ENCODE measurements around the gene SDK1. TPM values are rescaled to one million over a fixed set of nuclear protein-coding genes. Genes with fewer than 3 reads are reported as not detected.

SDK1 gene
- total RNA-seq, 1 experiment from 2014 or later = 9.3 TPM

- CTCF ChIA-PET = interaction anchor here (1.2 kb wide), 1 partner anchor 163 kb away, joined by 3 read pairs; no protein-coding TSS in a partner anchor
- ATAC-seq = no peak
- TF ChIP-seq CBFB (CRISPR knock-in tag; IDR thresholded peaks at IDR 0.05; ENCODE audit: low read depth) (no peak), E2F5 (CRISPR knock-in tag; IDR thresholded peaks at IDR 0.05) (no peak), TEAD1 (CRISPR knock-in tag; IDR thresholded peaks at IDR 0.05) (no peak), TCF7 (CRISPR knock-in tag; IDR thresholded peaks at IDR 0.05; ENCODE audit: low read depth) (no peak), GABPB1 (CRISPR knock-in tag; IDR thresholded peaks at IDR 0.05) (no peak), SMAD4 (CRISPR knock-in tag; IDR thresholded peaks at IDR 0.05) (no peak)
- TF ChIP-seq, protein P1, sequence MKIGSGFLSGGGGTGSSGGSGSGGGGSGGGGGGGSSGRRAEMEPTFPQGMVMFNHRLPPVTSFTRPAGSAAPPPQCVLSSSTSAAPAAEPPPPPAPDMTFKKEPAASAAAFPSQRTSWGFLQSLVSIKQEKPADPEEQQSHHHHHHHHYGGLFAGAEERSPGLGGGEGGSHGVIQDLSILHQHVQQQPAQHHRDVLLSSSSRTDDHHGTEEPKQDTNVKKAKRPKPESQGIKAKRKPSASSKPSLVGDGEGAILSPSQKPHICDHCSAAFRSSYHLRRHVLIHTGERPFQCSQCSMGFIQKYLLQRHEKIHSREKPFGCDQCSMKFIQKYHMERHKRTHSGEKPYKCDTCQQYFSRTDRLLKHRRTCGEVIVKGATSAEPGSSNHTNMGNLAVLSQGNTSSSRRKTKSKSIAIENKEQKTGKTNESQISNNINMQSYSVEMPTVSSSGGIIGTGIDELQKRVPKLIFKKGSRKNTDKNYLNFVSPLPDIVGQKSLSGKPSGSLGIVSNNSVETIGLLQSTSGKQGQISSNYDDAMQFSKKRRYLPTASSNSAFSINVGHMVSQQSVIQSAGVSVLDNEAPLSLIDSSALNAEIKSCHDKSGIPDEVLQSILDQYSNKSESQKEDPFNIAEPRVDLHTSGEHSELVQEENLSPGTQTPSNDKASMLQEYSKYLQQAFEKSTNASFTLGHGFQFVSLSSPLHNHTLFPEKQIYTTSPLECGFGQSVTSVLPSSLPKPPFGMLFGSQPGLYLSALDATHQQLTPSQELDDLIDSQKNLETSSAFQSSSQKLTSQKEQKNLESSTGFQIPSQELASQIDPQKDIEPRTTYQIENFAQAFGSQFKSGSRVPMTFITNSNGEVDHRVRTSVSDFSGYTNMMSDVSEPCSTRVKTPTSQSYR (CRISPR knock-in tag; IDR thresholded peaks at IDR 0.05) = no peak
- H3K27ac Mint-ChIP-seq = no peak overlapping the region
- no peaks in the 10 kb centered on the region for H3K9me3 Mint-ChIP-seq
- H3K4me1 Mint-ChIP-seq = no peaks in the 10 kb centered on the region; the same call in 1 of the 2 replicates
- H3K27me3 Mint-ChIP-seq (ENCODE audit: low read depth) = no peaks in the 10 kb centered on the region
- no peak for DNase-seq (ENCODE audit: low spot score)
- no peaks in the 10 kb centered on the region for H3K36me3 Mint-ChIP-seq
- POLR2A ChIA-PET = interaction anchor here (0.5 kb wide), 1 partner anchor 1383 kb away, joined by 3 read pairs; no protein-coding TSS in a partner anchor
- no peak overlapping the region for H3K4me3 Mint-ChIP-seq
These were observed 535.8 kb downstream of the SDK1 start for GRCh38 chr7:3836855-3837254.

DNA sequence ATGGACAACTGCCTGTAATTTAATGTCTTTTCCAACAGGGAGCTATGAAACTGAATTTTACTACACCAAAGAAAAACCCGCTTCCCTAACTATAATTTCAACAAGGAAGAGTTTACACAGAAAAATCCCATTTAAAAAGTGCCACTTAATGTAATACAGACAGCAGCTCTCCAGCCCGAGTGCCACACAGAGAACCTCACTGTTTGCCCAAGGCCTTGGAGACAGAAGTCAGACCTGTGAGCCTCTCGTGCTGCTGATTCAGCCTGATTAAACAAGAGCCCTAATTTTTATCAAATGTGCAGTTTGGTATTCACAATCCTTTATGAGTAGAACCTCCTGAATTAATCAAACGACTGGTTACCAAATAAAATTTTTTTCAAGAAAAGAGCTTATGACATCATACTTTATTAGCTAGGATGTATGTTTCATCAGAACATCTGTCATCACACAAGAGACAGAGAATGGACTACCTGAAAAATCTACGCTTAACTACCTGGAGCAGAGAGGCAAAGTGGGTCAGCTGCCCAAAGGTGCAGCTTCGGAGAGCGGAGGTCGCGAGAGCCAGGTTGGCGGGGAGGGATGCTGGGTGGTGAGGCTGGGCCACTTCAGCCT, 543.6 kb downstream of the SDK1 start:
- no peaks in the 10 kb centered on the region for H3K4me1 Mint-ChIP-seq
- H3K36me3 Mint-ChIP-seq = no peaks in the 10 kb centered on the region
- no peak overlapping the region for H3K27ac Mint-ChIP-seq
- no peaks in the 10 kb centered on the region for H3K9me3 Mint-ChIP-seq
- TF ChIP-seq, protein P2, sequence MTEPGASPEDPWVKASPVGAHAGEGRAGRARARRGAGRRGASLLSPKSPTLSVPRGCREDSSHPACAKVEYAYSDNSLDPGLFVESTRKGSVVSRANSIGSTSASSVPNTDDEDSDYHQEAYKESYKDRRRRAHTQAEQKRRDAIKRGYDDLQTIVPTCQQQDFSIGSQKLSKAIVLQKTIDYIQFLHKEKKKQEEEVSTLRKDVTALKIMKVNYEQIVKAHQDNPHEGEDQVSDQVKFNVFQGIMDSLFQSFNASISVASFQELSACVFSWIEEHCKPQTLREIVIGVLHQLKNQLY (CRISPR knock-in tag; IDR thresholded peaks at IDR 0.05) = no peak
- no peak for TF ChIP-seq SMAD4 (CRISPR knock-in tag; IDR thresholded peaks at IDR 0.05)
- TF ChIP-seq NR3C1 (CRISPR knock-in tag; conservative IDR thresholded peaks at IDR 0.05; ENCODE audit: low read depth) = no peak
- no peak for TF ChIP-seq CBFB (CRISPR knock-in tag; IDR thresholded peaks at IDR 0.05; ENCODE audit: low read depth)
- TF ChIP-seq ZNF219 (CRISPR knock-in tag; IDR thresholded peaks at IDR 0.05; ENCODE audit: borderline replicate concordance) = no peak
- TF ChIP-seq E2F4 (CRISPR knock-in tag; IDR thresholded peaks at IDR 0.05; ENCODE audit: borderline replicate concordance, low read depth) = no peak
- no peak for TF ChIP-seq IRF2 (CRISPR knock-in tag; IDR thresholded peaks at IDR 0.05; ENCODE audit: borderline replicate concordance, low read depth)
- TF ChIP-seq ZNF396 (CRISPR knock-in tag; IDR thresholded peaks at IDR 0.05; ENCODE audit: borderline replicate concordance) = no peak
- TF ChIP-seq OVOL2 (CRISPR knock-in tag; IDR thresholded peaks at IDR 0.05; ENCODE audit: borderline replicate concordance) = no peak
- TF ChIP-seq TEAD1 (CRISPR knock-in tag; IDR thresholded peaks at IDR 0.05) = no peak
- TF ChIP-seq ZBTB21 (CRISPR knock-in tag; IDR thresholded peaks at IDR 0.05; ENCODE audit: borderline replicate concordance) = no peak
- TF ChIP-seq ZNF671 (CRISPR knock-in tag; IDR thresholded peaks at IDR 0.05) = no peak
- TF ChIP-seq, protein P1 (CRISPR knock-in tag; IDR thresholded peaks at IDR 0.05) = no peak
- no peak for TF ChIP-seq ZNF512 (CRISPR knock-in tag; IDR thresholded peaks at IDR 0.05; ENCODE audit: borderline replicate concordance)
- no peaks in the 10 kb centered on the region for H3K27me3 Mint-ChIP-seq (ENCODE audit: low read depth)
- no peak overlapping the region for H3K4me3 Mint-ChIP-seq
- ChIA-PET CTCF (no interaction called here), POLR2A (no interaction called here)
- no peak for DNase-seq (ENCODE audit: low spot score)
- no peak for ATAC-seq

Measured in WTC11 (cell line).